PC-9 (cell line): ENCODE data around the gene TBC1D9B. TPM values are rescaled to one million over a fixed set of nuclear protein-coding genes. Genes with fewer than 3 reads are reported as not detected.

Experiments
- BruUV-seq: library from RNA; stranded (reverse); fragments of 400-500 nt; replicated peaks from 2 replicates; lab custom pipeline; 2021; lab: Mats Ljungman, UMichigan
- CTCF ChIA-PET: fragments of 300-600 bp; sonication (Branson Sonifier 250); formaldehyde crosslinking; loops from one replicate; lab custom pipeline; 2022; ENCODE audit warnings: antibody characterized with exemption; lab: Charles Lee
- POLR2A ChIA-PET: fragments of 300-600 bp; sonication (Branson Sonifier 250); formaldehyde crosslinking; loops from one replicate; lab custom pipeline; 2022; ENCODE audit warnings: antibody characterized with exemption; ENCODE audit not compliant: unreplicated experiment; lab: Charles Lee
- DNase-seq, 2 experiments: peaks; one replicate each; pipeline versions ENCODE4 v3.0.0 to v3.0.0-alpha.2; 2015 to 2022; ENCODE audit warnings: mixed read lengths in 1 of 2
- H2AFZ ChIP-seq: fragments of 200-600 bp; sonication (generic); 2 replicates; pipeline ENCODE4 v1.8.1; 2017; ENCODE audit warnings: antibody characterized with exemption
- H3F3A ChIP-seq: fragments of 200-600 bp; sonication (generic); 2 replicates; pipeline ENCODE4 v1.8.1; 2017; ENCODE audit warnings: antibody characterized with exemption, mild to moderate bottlenecking, low read depth; ENCODE audit not compliant: insufficient read depth
- H3K27ac ChIP-seq: fragments of 200-600 bp; sonication (generic); 2 replicates; pipeline ENCODE4 v1.6.1; 2016; ENCODE audit warnings: mixed run types
- H3K27me3 ChIP-seq: fragments of 200-600 bp; sonication (generic); 2 replicates; pipeline ENCODE4 v1.6.1; 2016; ENCODE audit warnings: low read depth, mixed run types; ENCODE audit not compliant: insufficient read depth
- H3K36me3 ChIP-seq: fragments of 200-600 bp; sonication (generic); 2 replicates; pipeline ENCODE4 v1.6.1; 2016; ENCODE audit warnings: low read depth, mixed run types
- H3K4me1 ChIP-seq: fragments of 200-600 bp; sonication (generic); replicated peaks from 2 replicates; pipeline ENCODE4 v1.6.1; 2016; ENCODE audit warnings: mixed run types; ENCODE audit not compliant: insufficient read depth
- H3K4me2 ChIP-seq: fragments of 200-600 bp; sonication (generic); 2 replicates; pipeline ENCODE4 v1.6.1; 2017; ENCODE audit warnings: mixed run types
- H3K4me3 ChIP-seq: fragments of 200-600 bp; sonication (generic); 2 replicates; pipeline ENCODE4 v1.6.1; 2016; ENCODE audit warnings: mixed run types
- H3K79me2 ChIP-seq: fragments of 200-600 bp; sonication (generic); 2 replicates; pipeline ENCODE4 v1.6.1; 2017; ENCODE audit warnings: low read depth, mixed run types
- H3K9me2 ChIP-seq: fragments of 200-600 bp; sonication (generic); 2 replicates; pipeline ENCODE4 v1.8.1; 2017; ENCODE audit warnings: mild to moderate bottlenecking; ENCODE audit not compliant: insufficient read depth
- H3K9me3 ChIP-seq: fragments of 200-600 bp; sonication (generic); 2 replicates; pipeline ENCODE4 v1.8.1; 2016; ENCODE audit warnings: low read depth; ENCODE audit not compliant: insufficient read depth
- H4K20me1 ChIP-seq: fragments of 200-600 bp; sonication (generic); 2 replicates; pipeline ENCODE4 v1.8.1; 2017; ENCODE audit not compliant: insufficient read depth
- EZH2 ChIP-seq: fragments of 200-600 bp; sonication (generic); IDR thresholded peaks from 2 replicates; pipeline ENCODE4 v1.8.0; 2017; ENCODE audit warnings: antibody characterized with exemption, low read depth
- intact Hi-C: fragments of 100-400 bp; cut with micrococcal nuclease; formaldehyde crosslinking; loops from one replicate; pipeline ENCODE4 v1.10.0; 2022; ENCODE audit not compliant: unreplicated experiment
- total RNA-seq: library from RNA; stranded (reverse); gene quantifications from 2 replicates; pipeline ENCODE4 v1.2.3, GENCODE V29; 2021
- TF ChIP-seq, protein P1 (sequence below): fragments of 200-600 bp; sonication (generic); conservative IDR thresholded peaks from 2 replicates; pipeline ENCODE4 v1.6.1; 2017; ENCODE audit warnings: mixed run types, antibody characterized with exemption, mild to moderate bottlenecking, moderate library complexity

TBC1D9B gene
- total RNA-seq, 1 experiment from 2014 or later, result 118 TPM

DNA sequence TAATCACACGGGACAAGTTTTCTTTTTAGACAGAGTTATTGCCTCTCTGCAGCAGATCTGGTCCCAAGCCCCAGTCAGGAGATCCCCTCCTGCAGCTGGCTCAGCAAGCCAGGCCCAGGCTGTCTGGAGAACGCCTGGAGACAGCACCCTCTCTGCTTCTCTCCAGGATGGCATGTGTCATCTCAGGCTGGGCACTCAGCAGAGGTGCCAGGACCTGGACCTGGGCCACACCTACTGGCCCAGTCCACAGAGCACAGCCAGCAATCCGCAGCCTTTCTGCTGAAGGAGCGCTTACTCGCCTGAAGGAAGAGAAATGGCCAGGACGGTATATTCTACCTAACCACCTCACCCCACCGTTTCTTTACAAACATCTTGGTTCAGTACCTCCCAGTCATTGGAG, 4.7 kb upstream of the TBC1D9B start:
- ChIA-PET CTCF (no interaction called here), POLR2A (no interaction called here)
- no peaks in the 10 kb centered on the region for H3K36me3 ChIP-seq
- H3K4me3 ChIP-seq, result no peak overlapping the region
- no peak overlapping the region for H2AFZ ChIP-seq
- no TSS peak for BruUV-seq
- H3F3A ChIP-seq, result peaks cover 16% of the 10 kb centered on the region
- H3K79me2 ChIP-seq, result no peaks in the 10 kb centered on the region
- DNase-seq, result no peak
- no peaks in the 10 kb centered on the region for H3K9me2 ChIP-seq
- no peaks in the 10 kb centered on the region for H3K27me3 ChIP-seq
- intact Hi-C loops, result loop anchor here (5.0 kb wide), 1 partner anchor 160 kb away; the partner anchor contains the start of gene RNF130
- TF ChIP-seq, protein P1, sequence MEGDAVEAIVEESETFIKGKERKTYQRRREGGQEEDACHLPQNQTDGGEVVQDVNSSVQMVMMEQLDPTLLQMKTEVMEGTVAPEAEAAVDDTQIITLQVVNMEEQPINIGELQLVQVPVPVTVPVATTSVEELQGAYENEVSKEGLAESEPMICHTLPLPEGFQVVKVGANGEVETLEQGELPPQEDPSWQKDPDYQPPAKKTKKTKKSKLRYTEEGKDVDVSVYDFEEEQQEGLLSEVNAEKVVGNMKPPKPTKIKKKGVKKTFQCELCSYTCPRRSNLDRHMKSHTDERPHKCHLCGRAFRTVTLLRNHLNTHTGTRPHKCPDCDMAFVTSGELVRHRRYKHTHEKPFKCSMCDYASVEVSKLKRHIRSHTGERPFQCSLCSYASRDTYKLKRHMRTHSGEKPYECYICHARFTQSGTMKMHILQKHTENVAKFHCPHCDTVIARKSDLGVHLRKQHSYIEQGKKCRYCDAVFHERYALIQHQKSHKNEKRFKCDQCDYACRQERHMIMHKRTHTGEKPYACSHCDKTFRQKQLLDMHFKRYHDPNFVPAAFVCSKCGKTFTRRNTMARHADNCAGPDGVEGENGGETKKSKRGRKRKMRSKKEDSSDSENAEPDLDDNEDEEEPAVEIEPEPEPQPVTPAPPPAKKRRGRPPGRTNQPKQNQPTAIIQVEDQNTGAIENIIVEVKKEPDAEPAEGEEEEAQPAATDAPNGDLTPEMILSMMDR, result no peak
- H3K4me1 ChIP-seq, result peaks cover 21% of the 10 kb centered on the region
- no peaks in the 10 kb centered on the region for H4K20me1 ChIP-seq
- no peak overlapping the region for H3K4me2 ChIP-seq
- H3K27ac ChIP-seq, result no peak overlapping the region
- no peaks in the 10 kb centered on the region for H3K9me3 ChIP-seq

DNA sequence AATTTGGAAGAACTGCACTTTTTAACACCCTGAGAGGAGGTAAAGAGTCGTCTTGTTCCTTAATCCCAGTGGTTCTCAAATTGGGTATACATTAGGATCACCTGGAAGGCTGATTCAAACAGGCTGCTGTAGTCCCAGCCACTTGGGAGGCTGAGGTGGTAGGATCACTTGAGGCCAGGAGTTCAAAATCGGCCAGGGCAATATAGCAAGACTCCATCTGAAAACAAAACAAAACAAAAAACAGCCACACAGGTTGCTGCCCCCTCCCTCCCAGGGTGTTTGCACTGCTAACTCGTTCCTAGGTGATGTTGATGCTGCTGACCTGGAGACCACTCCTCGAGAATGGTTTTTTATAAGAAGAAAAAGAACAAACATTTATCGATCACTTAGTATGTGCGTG, 1.5 kb upstream of the TBC1D9B start:
- Histone ChIP-seq H2AFZ (no peak overlapping the region), H3K4me1 (peaks cover 25% of the 10 kb centered on the region), H3K4me3 (no peak overlapping the region), H3K27ac (no peak overlapping the region), H4K20me1 (peaks cover 6% of the 10 kb centered on the region; the same call in 1 of the 2 replicates), H3K9me3 (no peaks in the 10 kb centered on the region), H3K36me3 (peaks cover 4% of the 10 kb centered on the region; the same call in 1 of the 2 replicates), H3K4me2 (no peak overlapping the region), H3K9me2 (no peaks in the 10 kb centered on the region), H3K79me2 (peaks cover 24% of the 10 kb centered on the region), H3K27me3 (no peaks in the 10 kb centered on the region), H3F3A (peaks cover 23% of the 10 kb centered on the region)
- CTCF ChIA-PET, result no interaction called here
- TF ChIP-seq, protein P1, result no peak
- TF ChIP-seq EZH2, result no peak
- intact Hi-C loops, result loop anchor here (5.0 to 10.0 kb wide), 4 partner anchors 104 to 183 kb away; partner anchors contain the start of genes MAML1 and MGAT4B
- DNase-seq, result no peak
- no TSS peak for BruUV-seq
- POLR2A ChIA-PET, result no interaction called here

DNA sequence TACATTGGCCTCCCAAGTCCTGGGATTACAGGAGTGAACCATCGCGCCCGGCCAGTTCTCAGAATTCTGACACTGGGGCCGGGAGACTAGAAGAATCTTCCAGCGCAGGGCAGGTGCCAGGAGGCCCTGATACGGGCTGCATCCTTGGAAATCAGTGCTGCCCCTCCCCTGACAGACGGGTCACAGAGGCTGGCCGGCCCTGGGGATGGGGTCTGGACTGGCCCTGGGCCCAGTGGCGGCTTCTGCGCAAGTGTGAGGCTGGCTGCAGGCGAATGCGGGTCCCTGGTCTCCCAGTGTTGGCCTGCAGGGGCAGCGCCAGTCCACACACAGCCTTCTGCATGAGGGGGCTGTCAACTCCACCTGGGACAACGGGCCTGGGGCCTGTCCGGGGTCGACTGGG, 831 bp upstream of the TBC1D9B start:
- no peaks in the 10 kb centered on the region for H3K9me3 ChIP-seq
- intact Hi-C loops, result loop anchor here (5.0 to 10.0 kb wide), 4 partner anchors 104 to 184 kb away; partner anchors contain the start of genes MAML1 and MGAT4B
- peaks cover 24% of the 10 kb centered on the region for H3K79me2 ChIP-seq
- ChIA-PET CTCF (no interaction called here), POLR2A (no interaction called here)
- H2AFZ ChIP-seq, result no peak overlapping the region
- no peaks in the 10 kb centered on the region for H3K27me3 ChIP-seq
- DNase-seq, result no peak
- H3K4me3 ChIP-seq, result no peak overlapping the region
- no peaks in the 10 kb centered on the region for H3K9me2 ChIP-seq
- TF ChIP-seq EZH2, result no peak
- TF ChIP-seq, protein P1, result 0 out of 2 replicates have a peak, but pooled peaks have one; percentile 16
- H3K27ac ChIP-seq, result no peak overlapping the region
- peaks cover 19% of the 10 kb centered on the region for H3F3A ChIP-seq
- no TSS peak for BruUV-seq
- H3K36me3 ChIP-seq, result peaks cover 4% of the 10 kb centered on the region; the same call in 1 of the 2 replicates
- H4K20me1 ChIP-seq, result peaks cover 6% of the 10 kb centered on the region; the same call in 1 of the 2 replicates
- H3K4me1 ChIP-seq, result peaks cover 19% of the 10 kb centered on the region
- H3K4me2 ChIP-seq, result peak overlapping the region; percentile 96; the same call in 1 of the 2 replicates
